Duodenal mucosa (tissue), 2 donors: ENCODE measurements around the gene NKX1-2.

ENCODE experiments used
- H3K27ac ChIP-seq: one replicate; pipeline ENCODE4 v1.7.0; 2013; ENCODE audit warnings: low read depth, low read length
- H3K27me3 ChIP-seq, 2 donors: one replicate each; pipeline ENCODE4 v1.7.0; 2013; ENCODE audit warnings: low read length in 2 of 2, control low read depth in 1 of 2; ENCODE audit not compliant: insufficient read depth in 2 of 2, control insufficient read depth in 1 of 2
- H3K36me3 ChIP-seq, 2 donors: one replicate each; pipeline ENCODE4 v1.7.0; 2013; ENCODE audit warnings: low read length in 2 of 2, control low read depth in 1 of 2; ENCODE audit not compliant: insufficient read depth in 2 of 2, control insufficient read depth in 1 of 2
- H3K4me1 ChIP-seq, 2 donors: one replicate each; pipeline ENCODE4 v1.7.0; 2013; ENCODE audit warnings: low read length in 2 of 2, control low read depth in 1 of 2; ENCODE audit not compliant: insufficient read depth in 2 of 2, control insufficient read depth in 1 of 2
- H3K4me3 ChIP-seq, 2 donors: one replicate each; pipeline ENCODE4 v1.7.0; 2013; ENCODE audit warnings: low read length in 2 of 2, low read depth in 1 of 2
- H3K9ac ChIP-seq, 2 donors: one replicate each; pipeline ENCODE4 v1.7.0; 2013; ENCODE audit warnings: low read length in 2 of 2, low read depth in 1 of 2
- H3K9me3 ChIP-seq, 2 donors: one replicate each; pipeline ENCODE4 v1.7.0; 2013; ENCODE audit warnings: low read length in 2 of 2, control low read depth in 1 of 2; ENCODE audit not compliant: control insufficient read depth in 1 of 2

The NKX1-2 gene

DNA sequence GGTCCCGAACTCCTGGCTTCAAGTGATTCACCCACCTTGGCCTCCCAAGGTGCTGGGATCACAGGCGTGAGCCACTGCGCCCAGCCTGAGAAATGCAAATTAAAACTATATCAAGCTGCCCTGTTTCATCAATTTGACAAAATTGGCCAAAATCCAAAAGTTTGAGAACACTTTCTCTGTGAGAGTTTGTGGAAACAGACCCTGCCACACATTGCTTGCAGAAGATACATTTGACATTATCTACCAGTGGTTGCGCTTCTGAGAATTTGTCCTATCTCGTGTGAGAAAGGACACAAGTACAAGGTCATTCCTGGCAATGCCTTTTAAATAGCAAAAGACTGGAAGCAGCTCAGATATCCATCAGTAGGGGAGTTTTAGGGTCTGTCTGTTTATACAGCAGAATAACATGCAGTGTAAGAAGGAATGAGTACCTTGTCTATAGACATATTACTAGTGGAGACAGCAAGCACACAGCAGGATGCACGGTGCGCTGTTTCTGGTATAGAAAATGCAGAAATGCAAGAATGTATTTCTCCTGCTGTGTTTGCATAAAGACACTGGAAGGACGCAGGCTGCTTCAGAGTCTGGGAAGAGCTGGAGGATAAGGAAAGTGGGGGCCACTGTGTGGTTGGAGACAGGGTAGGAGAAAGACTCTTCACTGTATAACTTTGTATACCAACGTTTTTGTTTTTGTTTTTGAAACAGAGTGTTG is 16.1 kb upstream of the NKX1-2 start:
- Histone ChIP-seq H3K27me3 (no peaks in the 10 kb centered on the region), H3K4me3 (no peak overlapping the region), H3K27ac (no peak overlapping the region), H3K4me1 (peaks cover 17 to 23% of the 10 kb centered on the region in 2 donors), H3K9me3 (no peaks in the 10 kb centered on the region), H3K36me3 (peaks cover 0 to 4% of the 10 kb centered on the region in 2 donors), H3K9ac (no peak overlapping the region)

DNA sequence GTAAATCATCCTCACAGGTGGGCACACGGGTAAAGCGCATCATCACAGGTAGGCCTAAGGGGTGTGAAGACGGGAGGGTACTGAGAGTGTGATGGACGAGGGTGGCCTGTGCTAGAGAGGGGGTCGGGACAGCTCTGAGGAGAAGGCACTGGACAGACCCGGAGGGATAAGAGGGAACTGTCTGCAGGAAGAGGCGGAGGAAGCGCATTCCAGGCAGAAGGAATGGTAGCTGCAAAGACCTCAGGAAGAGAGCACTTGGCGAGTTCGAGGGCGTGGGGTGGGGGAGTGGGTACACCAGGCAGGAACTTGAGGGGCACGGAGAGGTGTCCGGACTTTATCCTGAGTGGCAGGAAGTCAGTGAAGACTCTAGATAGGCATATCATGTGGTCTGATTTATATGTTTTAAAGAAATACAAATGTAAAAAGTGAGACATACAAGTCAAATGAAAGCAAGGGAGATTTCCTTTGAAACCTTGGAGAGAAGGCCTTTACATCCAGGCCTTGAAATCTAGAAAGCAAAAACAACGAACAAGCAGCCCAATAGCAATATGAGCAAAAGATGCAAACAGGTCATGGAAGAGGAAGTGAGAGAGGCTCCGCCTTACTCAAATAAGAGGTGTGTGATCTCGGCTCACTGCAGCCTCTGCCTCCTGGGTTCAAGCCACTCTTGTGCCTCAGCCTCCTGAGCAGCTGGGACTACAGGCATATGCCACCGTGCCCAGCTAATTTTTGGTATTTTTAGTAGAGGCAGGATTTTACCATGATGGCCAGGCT is 15.4 kb upstream of the NKX1-2 start:
- Histone ChIP-seq H3K9ac (no peak overlapping the region), H3K27ac (no peak overlapping the region), H3K4me1 (peaks cover 12 to 18% of the 10 kb centered on the region in 2 donors), H3K9me3 (no peaks in the 10 kb centered on the region), H3K27me3 (no peaks in the 10 kb centered on the region), H3K4me3 (no peak overlapping the region), H3K36me3 (peaks cover 0 to 4% of the 10 kb centered on the region in 2 donors)

DNA sequence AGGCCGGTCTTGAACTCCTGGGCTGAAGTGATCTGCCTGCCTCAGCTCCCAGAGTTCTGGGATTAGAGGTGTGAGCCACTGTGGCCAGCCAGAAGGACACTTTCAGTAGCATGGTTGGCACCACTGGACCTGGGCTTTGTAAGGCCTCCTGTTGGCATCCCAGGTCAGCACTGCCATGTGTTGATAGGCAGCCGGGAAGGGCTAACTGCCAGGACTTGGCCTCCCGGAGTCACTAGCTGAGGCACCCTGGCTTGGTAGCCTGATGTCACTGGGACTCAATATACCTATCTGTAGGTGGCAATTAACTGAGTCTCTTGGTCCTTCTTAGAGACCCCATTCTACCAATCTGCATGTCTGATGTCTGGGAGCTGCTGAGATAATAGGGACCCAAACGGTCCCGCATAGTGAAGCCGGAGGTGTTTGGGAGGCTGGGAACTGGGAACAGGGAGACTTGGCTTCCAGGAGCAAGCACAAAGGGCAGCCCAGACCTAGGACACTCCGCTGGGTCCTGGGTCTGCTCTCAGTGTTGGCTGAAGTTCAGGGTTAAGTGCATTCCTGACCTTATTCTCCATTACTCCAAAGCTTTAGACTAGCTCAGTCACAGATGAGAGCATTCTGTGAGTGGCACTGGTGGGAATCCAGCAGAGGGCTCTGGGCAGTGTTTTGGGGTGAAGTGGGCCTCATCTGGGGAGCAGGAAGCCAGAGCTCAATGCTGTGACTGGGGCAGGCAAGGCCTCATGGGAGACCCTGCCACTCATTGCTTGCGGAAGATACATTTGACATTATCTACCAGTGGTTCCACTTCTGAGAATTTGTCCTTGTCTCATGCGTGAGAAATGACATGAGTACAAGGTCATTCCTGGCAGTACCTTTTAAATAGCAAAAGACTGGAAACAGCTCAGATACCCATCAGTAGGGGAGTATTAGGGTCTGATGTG is 14.5 kb upstream of the NKX1-2 start:
- H3K4me3 ChIP-seq = no peak overlapping the region
- no peak overlapping the region for H3K27ac ChIP-seq
- no peaks in the 10 kb centered on the region for H3K27me3 ChIP-seq
- H3K4me1 ChIP-seq = peaks cover 12 to 18% of the 10 kb centered on the region in 2 donors
- no peaks in the 10 kb centered on the region for H3K36me3 ChIP-seq
- no peaks in the 10 kb centered on the region for H3K9me3 ChIP-seq
- H3K9ac ChIP-seq = no peak overlapping the region

DNA sequence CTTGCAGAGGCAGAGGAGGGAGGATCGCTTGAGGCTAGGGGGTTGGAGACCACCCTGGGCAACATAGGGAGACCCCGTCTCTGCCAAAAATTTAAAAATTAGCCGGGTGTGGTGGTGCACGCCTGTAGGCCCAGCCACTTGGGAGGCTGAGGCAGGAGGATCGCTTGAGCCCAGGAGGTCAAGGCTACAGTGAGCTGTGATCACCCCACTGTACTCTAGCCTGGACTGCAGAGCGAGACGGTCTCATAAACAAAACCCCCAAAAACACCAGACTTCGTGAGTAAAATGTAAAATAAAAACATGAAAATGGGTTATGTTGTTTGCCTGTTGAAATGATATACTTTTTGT is 12.5 kb upstream of the NKX1-2 start:
- Histone ChIP-seq H3K9me3 (no peaks in the 10 kb centered on the region), H3K4me1 (peaks cover 12 to 18% of the 10 kb centered on the region in 2 donors), H3K9ac (peak overlapping the region; percentile 41 to 76), H3K36me3 (no peaks in the 10 kb centered on the region), H3K27me3 (peaks cover 0 to 5% of the 10 kb centered on the region in 2 donors), H3K4me3 (peak overlapping the region; percentile 82 to 92), H3K27ac (peak overlapping the region; percentile 18)

DNA sequence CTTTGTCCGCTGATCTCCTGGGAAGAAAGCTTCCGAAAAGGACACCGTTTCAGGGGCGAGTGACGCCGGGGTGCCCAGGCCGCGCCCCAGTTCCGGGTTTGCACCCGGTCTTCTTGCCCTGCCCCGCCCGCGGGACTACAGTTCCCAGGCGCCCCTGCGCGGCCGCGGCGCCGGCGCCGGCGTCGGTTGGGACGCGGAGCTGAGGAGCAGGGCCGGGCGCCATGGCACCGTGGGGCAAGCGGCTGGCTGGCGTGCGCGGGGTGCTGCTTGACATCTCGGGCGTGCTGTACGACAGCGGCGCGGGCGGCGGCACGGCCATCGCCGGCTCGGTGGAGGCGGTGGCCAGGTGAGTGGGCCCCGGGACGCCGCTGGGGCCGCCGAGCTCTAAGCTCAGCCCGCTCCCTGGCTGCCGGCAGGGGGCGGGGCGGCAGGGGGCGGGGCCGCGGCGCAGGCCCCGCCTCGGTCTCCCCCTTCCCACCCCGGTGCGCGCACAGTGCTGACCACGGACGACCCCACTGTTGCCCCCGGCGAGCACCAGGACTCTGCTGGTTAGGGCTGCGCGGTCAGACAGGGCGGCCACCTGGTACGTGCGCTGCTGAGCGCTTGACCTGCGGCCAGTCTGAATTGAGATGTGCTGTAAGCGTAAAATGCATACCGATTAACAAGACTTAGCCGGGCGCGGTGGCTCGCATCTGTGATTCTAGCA is 12.0 kb upstream of the NKX1-2 start, which contains the start of gene LHPP:
Gene LHPP (plus strand): TSS at position 182 of the 706 bp plus-strand sequence. CDS start 40 bp downstream, at position 222.
- H3K4me3 ChIP-seq = peak within 1 kb of the TSS; percentile 82 to 92
- peak within 1 kb of the TSS; percentile 84 for H3K27ac ChIP-seq
- no peaks in the 10 kb centered on the region for H3K9me3 ChIP-seq
- H3K4me1 ChIP-seq = peaks cover 12 to 18% of the 10 kb centered on the region in 2 donors
- no peaks in the 10 kb centered on the region for H3K36me3 ChIP-seq
- peak within 1 kb of the TSS; percentile 41 to 76 for H3K9ac ChIP-seq
- H3K27me3 ChIP-seq = peaks cover 0 to 5% of the 10 kb centered on the region in 2 donors

DNA sequence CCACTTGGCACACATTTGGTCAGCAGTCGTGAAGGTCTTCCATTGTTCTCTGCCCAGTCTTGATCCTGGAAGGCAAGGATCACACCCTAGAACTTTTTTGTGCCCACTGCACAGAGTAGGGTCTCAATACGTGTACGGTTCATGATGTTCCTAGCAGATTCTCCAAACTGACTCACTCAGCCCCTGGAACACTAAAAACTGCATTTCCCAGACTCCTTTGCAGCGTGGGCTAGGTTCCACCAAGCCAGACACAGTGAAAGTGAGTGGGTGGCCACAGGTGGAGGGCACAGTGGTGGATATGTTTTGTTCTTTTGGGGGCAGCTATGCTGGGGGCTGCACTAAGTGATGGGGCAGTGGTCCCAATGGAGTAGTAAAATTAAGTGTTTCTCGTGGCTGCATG is 10.3 kb upstream of the NKX1-2 start:
- Histone ChIP-seq H3K4me3 (no peak overlapping the region), H3K4me1 (peaks cover 8 to 11% of the 10 kb centered on the region in 2 donors), H3K36me3 (no peaks in the 10 kb centered on the region), H3K27me3 (peaks cover 0 to 9% of the 10 kb centered on the region in 2 donors), H3K9ac (no peak overlapping the region), H3K27ac (no peak overlapping the region), H3K9me3 (no peaks in the 10 kb centered on the region)

DNA sequence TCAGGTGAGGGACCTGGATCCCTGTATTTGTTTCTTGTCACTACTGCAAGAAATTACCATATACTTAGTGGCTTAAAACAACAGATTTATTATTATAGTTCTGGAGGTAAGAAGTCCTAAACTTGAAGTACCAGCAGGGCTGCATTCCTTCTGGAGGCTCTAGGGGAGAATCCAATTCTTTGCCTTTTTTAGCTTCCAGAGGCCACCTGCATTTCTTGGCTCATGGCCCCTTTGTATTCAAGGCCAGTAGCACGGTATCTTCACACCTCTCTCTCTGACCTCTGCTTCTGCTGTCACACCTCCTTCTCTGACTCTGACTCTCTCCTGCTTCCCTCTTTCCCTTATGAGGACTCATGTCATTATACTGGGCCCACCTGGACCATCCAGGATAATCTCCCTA is 9.6 kb upstream of the NKX1-2 start:
- no peak overlapping the region for H3K4me3 ChIP-seq
- H3K27me3 ChIP-seq = peaks cover 0 to 9% of the 10 kb centered on the region in 2 donors
- H3K27ac ChIP-seq = no peak overlapping the region
- H3K9ac ChIP-seq = no peak overlapping the region
- H3K4me1 ChIP-seq = peaks cover 3 to 7% of the 10 kb centered on the region in 2 donors
- H3K9me3 ChIP-seq = no peaks in the 10 kb centered on the region
- H3K36me3 ChIP-seq = no peaks in the 10 kb centered on the region

DNA sequence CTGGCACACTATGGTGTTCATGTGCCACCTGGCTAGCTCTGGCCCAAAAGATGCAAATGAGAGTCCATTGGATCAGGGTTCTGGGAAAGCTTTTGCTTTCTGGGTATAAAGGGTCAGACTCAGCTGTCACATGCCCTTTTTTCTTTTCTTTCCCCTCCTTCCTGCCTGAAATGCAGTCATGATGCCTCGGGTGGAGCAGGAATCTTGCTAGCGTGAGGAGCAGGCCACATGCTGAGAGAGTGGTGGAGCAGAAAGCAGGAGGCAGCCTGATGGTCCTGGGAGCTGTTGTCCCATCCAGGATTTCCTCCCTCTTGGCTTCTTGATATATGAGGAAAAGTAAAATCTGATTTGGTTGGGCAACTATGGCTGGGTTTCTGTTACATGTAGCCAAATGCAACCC is 9.1 kb upstream of the NKX1-2 start:
- Histone ChIP-seq H3K9ac (no peak overlapping the region), H3K4me3 (no peak overlapping the region), H3K27ac (no peak overlapping the region), H3K36me3 (no peaks in the 10 kb centered on the region), H3K4me1 (peaks cover 3 to 7% of the 10 kb centered on the region in 2 donors), H3K9me3 (no peaks in the 10 kb centered on the region), H3K27me3 (peaks cover 0 to 11% of the 10 kb centered on the region in 2 donors)

DNA sequence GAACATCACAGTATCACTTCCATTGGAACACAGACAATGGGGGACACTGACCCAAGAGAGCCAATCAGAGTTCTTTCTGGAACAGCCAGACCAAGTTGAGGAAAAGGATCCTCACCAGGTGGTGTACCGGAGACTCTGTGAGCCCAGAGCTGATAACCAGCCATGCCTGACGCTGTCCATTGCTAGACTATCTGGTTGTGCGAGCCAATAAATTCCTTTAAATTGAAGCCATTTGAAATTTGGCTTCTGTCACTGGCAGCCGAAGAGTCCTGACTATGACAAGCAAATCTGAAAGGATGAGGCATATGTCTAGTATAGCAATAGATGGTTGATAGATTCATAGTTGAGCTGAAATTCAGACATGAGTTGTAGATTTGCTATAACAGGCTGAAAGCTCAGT is 8.6 kb upstream of the NKX1-2 start:
- Histone ChIP-seq H3K9me3 (no peaks in the 10 kb centered on the region), H3K27ac (no peak overlapping the region), H3K4me3 (no peak overlapping the region), H3K27me3 (peaks cover 0 to 14% of the 10 kb centered on the region in 2 donors), H3K36me3 (no peaks in the 10 kb centered on the region), H3K9ac (no peak overlapping the region), H3K4me1 (peaks cover 3 to 7% of the 10 kb centered on the region in 2 donors)
